Endothelial cell of umbilical vein (primary cell): ENCODE data around the gene CAPN5.

Experiments
- EZH2 ChIP-seq: IDR thresholded peaks from 2 replicates; pipeline ENCODE4 v1.6.1; 2012; ENCODE audit warnings: borderline replicate concordance, low read depth, mild to moderate bottlenecking, moderate library complexity, low read length, inconsistent platforms; ENCODE audit not compliant: severe bottlenecking
- FOS ChIP-seq: IDR thresholded peaks from 2 replicates; pipeline ENCODE4 v1.6.1; 2011; ENCODE audit warnings: mild to moderate bottlenecking, low read length, moderate library complexity, borderline replicate concordance; ENCODE audit not compliant: insufficient read depth
- POLR2A ChIP-seq: IDR thresholded peaks from 2 replicates; pipeline ENCODE4 v1.6.1; 2012; ENCODE audit warnings: low read depth, mild to moderate bottlenecking, control low read depth, low read length
- POLR2AphosphoS5 ChIP-seq: IDR thresholded peaks from 2 replicates; pipeline ENCODE4 v1.6.1; 2012; ENCODE audit warnings: low read depth, mild to moderate bottlenecking, control low read depth, low read length, moderate library complexity; ENCODE audit not compliant: insufficient read depth
- TF ChIP-seq, protein P1 (sequence below), 2 donors: IDR thresholded peaks; 1 replicate in 1 of 2; 2 replicates in 1 of 2; pipeline ENCODE4 v1.5.1; 2011; ENCODE audit warnings: low read length in 2 of 2, mild to moderate bottlenecking in 2 of 2, moderate library complexity in 2 of 2, control low read depth in 1 of 2, inconsistent platforms in 1 of 2, low read depth in 1 of 2; ENCODE audit not compliant: insufficient read depth in 1 of 2; ENCODE audit errors: extremely low read depth in 1 of 2
- TF ChIP-seq, protein P2 (sequence below): IDR thresholded peaks from 2 replicates; pipeline ENCODE4 v1.6.1; 2011; ENCODE audit not compliant: insufficient read depth, insufficient read length

- TF ChIP-seq POLR2AphosphoS5 = no peak
- TF ChIP-seq, protein P1, sequence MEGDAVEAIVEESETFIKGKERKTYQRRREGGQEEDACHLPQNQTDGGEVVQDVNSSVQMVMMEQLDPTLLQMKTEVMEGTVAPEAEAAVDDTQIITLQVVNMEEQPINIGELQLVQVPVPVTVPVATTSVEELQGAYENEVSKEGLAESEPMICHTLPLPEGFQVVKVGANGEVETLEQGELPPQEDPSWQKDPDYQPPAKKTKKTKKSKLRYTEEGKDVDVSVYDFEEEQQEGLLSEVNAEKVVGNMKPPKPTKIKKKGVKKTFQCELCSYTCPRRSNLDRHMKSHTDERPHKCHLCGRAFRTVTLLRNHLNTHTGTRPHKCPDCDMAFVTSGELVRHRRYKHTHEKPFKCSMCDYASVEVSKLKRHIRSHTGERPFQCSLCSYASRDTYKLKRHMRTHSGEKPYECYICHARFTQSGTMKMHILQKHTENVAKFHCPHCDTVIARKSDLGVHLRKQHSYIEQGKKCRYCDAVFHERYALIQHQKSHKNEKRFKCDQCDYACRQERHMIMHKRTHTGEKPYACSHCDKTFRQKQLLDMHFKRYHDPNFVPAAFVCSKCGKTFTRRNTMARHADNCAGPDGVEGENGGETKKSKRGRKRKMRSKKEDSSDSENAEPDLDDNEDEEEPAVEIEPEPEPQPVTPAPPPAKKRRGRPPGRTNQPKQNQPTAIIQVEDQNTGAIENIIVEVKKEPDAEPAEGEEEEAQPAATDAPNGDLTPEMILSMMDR (IDR thresholded peaks at IDR 0.05; ENCODE audit: extremely low read depth in 1 of 2, insufficient read depth in 1 of 2, low read depth in 1 of 2, low read length in 2 of 2) = no peak
- no peak for TF ChIP-seq FOS
- TF ChIP-seq POLR2A = no peak
- TF ChIP-seq, protein P2, sequence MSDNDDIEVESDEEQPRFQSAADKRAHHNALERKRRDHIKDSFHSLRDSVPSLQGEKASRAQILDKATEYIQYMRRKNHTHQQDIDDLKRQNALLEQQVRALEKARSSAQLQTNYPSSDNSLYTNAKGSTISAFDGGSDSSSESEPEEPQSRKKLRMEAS = no peak
- no peak for TF ChIP-seq EZH2
Observed at GRCh38 chr11:77068457-77069335, 1.9 kb downstream of the CAPN5 start.
